ENCODE data around the gene PDPK1.
"Not testable (repeated sequence)": the region's sequence is repeated elsewhere in the genome, so short reads cannot be mapped to it uniquely, and the experiment has no call there.

DNA sequence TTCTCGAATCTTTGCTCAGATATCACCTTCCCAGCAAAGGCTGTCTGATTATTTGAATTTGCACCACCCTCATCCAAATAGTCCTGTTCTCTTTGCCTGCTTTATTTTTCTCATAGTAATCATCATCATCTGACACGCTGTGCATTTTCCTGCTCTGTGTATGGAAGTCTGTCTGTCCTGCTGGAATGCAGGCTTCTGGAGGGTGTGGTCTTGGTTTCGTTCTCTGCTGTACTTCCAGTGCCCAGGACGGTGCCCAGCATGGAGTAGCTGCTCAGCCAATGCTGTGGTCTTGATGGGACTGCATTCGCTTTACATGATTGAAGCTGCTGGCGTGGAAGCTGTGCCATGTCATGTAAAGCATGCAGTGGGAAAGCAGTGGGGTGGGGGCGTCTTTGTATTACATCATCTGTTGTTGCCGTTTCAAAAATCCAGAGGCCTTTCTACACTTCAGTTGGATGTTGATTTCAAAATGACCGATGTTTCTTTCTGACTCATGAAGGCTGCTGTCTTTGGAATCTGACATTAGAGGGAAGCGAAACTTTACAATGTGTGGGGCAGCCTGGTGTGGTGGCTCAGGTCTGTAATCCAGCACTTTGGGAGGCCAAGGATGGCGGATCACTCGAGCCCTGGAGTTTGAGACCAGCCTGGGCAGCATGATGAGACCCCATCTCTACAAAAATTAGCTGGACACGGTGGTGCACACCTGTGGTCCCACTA is 17.0 kb downstream of the PDPK1 start:
- TF ChIP-seq, protein P1, sequence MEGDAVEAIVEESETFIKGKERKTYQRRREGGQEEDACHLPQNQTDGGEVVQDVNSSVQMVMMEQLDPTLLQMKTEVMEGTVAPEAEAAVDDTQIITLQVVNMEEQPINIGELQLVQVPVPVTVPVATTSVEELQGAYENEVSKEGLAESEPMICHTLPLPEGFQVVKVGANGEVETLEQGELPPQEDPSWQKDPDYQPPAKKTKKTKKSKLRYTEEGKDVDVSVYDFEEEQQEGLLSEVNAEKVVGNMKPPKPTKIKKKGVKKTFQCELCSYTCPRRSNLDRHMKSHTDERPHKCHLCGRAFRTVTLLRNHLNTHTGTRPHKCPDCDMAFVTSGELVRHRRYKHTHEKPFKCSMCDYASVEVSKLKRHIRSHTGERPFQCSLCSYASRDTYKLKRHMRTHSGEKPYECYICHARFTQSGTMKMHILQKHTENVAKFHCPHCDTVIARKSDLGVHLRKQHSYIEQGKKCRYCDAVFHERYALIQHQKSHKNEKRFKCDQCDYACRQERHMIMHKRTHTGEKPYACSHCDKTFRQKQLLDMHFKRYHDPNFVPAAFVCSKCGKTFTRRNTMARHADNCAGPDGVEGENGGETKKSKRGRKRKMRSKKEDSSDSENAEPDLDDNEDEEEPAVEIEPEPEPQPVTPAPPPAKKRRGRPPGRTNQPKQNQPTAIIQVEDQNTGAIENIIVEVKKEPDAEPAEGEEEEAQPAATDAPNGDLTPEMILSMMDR (IDR thresholded peaks at IDR 0.05) = not testable (repeated sequence)
- not testable (repeated sequence) for TF ChIP-seq ZFX (IDR thresholded peaks at IDR 0.05; ENCODE audit: borderline replicate concordance)
